Inferior parietal cortex (tissue), 1 donor: Measurements from ENCODE around the gene ABHD4.
A peak's percentile ranks its signal among the peaks of the same experiment; 100 is the strongest.
"Not testable (repeated sequence)": the region's sequence is repeated elsewhere in the genome, so short reads cannot be mapped to it uniquely, and the experiment has no call there.

Source experiments
- DNase-seq: peaks from one replicate; pipeline ENCODE4 v3.0.0-alpha.2; 2016; ENCODE audit errors: extremely low spot score

ABHD4 gene

GRCh38 chr14:22589096-22589839, 8.8 kb upstream of the ABHD4 start, which contains the start of gene DAD1:
Gene DAD1 (minus strand): TSS chr14:22589224. CDS start chr14:22589157, 67 bp downstream.
- DNase-seq = peak; percentile 100

GRCh38 chr14:22593189-22593588, 4.9 kb upstream of the ABHD4 start:
- no peak for DNase-seq

GRCh38 chr14:22593601-22594000, 4.5 kb upstream of the ABHD4 start:
- no peak for DNase-seq

GRCh38 chr14:22594156-22594716, 3.9 kb upstream of the ABHD4 start:
- DNase-seq = no peak

- DNase-seq = no peak
These were observed 1.7 kb upstream of the ABHD4 start for GRCh38 chr14:22596354-22596879.

- no peak for DNase-seq
These were observed 835 bp upstream of the ABHD4 start for GRCh38 chr14:22597265-22597664.

GRCh38 chr14:22597771-22598098, 365 bp upstream of the ABHD4 start:
- DNase-seq = no peak

- DNase-seq = peak; percentile 22
These were observed 770 bp downstream of the ABHD4 start for GRCh38 chr14:22598896-22599244.

GRCh38 chr14:22599349-22599748, 1.2 kb downstream of the ABHD4 start:
- DNase-seq = no peak

GRCh38 chr14:22600027-22600426, 1.9 kb downstream of the ABHD4 start:
- no peak for DNase-seq

GRCh38 chr14:22601456-22601855, 3.4 kb downstream of the ABHD4 start:
- DNase-seq = no peak

- no peak for DNase-seq
These were observed 3.9 kb downstream of the ABHD4 start for GRCh38 chr14:22601996-22602395.

- no peak for DNase-seq
These were observed 4.8 kb downstream of the ABHD4 start for GRCh38 chr14:22602862-22603261.

- no peak for DNase-seq
These were observed 8.3 kb downstream of the ABHD4 start for GRCh38 chr14:22606380-22606779.

GRCh38 chr14:22607291-22607690, 9.2 kb downstream of the ABHD4 start:
- DNase-seq = no peak

GRCh38 chr14:22610931-22611330, 12.8 kb downstream of the ABHD4 start:
- DNase-seq = no peak

- DNase-seq = no peak
These were observed 15.1 kb downstream of the ABHD4 start for GRCh38 chr14:22613106-22613695.

GRCh38 chr14:22613736-22614239, 15.7 kb downstream of the ABHD4 start:
- DNase-seq = no peak

- no peak for DNase-seq
These were observed 16.2 kb downstream of the ABHD4 start for GRCh38 chr14:22614240-22614799.

GRCh38 chr14:22615765-22616164, 17.7 kb downstream of the ABHD4 start:
- DNase-seq = not testable (repeated sequence)

- DNase-seq = no peak
These were observed 24.2 kb downstream of the ABHD4 start for GRCh38 chr14:22622255-22622654.

GRCh38 chr14:22623047-22623446, 24.9 kb downstream of the ABHD4 start:
- no peak for DNase-seq

GRCh38 chr14:22626590-22626989, 28.5 kb downstream of the ABHD4 start:
- DNase-seq = no peak
